Mesendoderm (in vitro differentiated cells): ENCODE measurements around the gene ZFAND2A.

ENCODE experiments used
- DNase-seq: peaks from one replicate; pipeline ENCODE4 v3.0.0; 2013
- H2AK5ac ChIP-seq: 2 replicates; pipeline ENCODE4 v1.6.1; 2013; ENCODE audit warnings: low read length, inconsistent platforms
- H2BK120ac ChIP-seq: 2 replicates; pipeline ENCODE4 v1.6.1; 2013; ENCODE audit warnings: low read depth, mild to moderate bottlenecking, low read length, moderate library complexity, mixed read lengths
- H2BK15ac ChIP-seq: replicated peaks from 2 replicates; pipeline ENCODE4 v1.6.1; 2013; ENCODE audit warnings: low read depth, mild to moderate bottlenecking, moderate library complexity
- H2BK5ac ChIP-seq: 2 replicates; pipeline ENCODE4 v1.6.1; 2013; ENCODE audit warnings: low read length, inconsistent platforms
- H3K18ac ChIP-seq: 2 replicates; pipeline ENCODE4 v1.6.1; 2013; ENCODE audit warnings: mild to moderate bottlenecking, low read length, mixed read lengths
- H3K23ac ChIP-seq: one replicate; pipeline ENCODE4 v1.6.1; 2013; ENCODE audit warnings: low read length
- H3K27ac ChIP-seq: 2 replicates; pipeline ENCODE4 v1.5.1; 2013; ENCODE audit warnings: low read depth, mild to moderate bottlenecking, inconsistent platforms, low read length, moderate library complexity
- H3K27me3 ChIP-seq: 2 replicates; pipeline ENCODE4 v1.6.1; 2013; ENCODE audit warnings: low read length, control low read depth, mild to moderate bottlenecking, inconsistent platforms; ENCODE audit not compliant: insufficient read depth, poor library complexity
- H3K36me3 ChIP-seq: 2 replicates; pipeline ENCODE4 v1.6.1; 2013; ENCODE audit warnings: low read length, inconsistent platforms; ENCODE audit not compliant: control insufficient read depth, insufficient read depth
- H3K4ac ChIP-seq: one replicate; pipeline ENCODE4 v1.6.1; 2013; ENCODE audit warnings: low read depth, mild to moderate bottlenecking, low read length, moderate library complexity
- H3K4me1 ChIP-seq: 2 replicates; pipeline ENCODE4 v1.6.1; 2013; ENCODE audit warnings: low read depth, low read length, inconsistent platforms; ENCODE audit not compliant: control insufficient read depth
- H3K4me2 ChIP-seq: 2 replicates; pipeline ENCODE4 v1.6.1; 2013; ENCODE audit warnings: low read length
- H3K4me3 ChIP-seq: 2 replicates; pipeline ENCODE4 v1.5.1; 2013; ENCODE audit warnings: mild to moderate bottlenecking, low read length
- H3K56ac ChIP-seq: one replicate; pipeline ENCODE4 v1.6.1; 2013; ENCODE audit warnings: low read length
- H3K79me1 ChIP-seq: 2 replicates; pipeline ENCODE4 v1.6.1; 2013; ENCODE audit warnings: low read length, inconsistent platforms
- H3K79me2 ChIP-seq: 2 replicates; pipeline ENCODE4 v1.6.1; 2013; ENCODE audit warnings: mild to moderate bottlenecking, low read length; ENCODE audit not compliant: control insufficient read depth, insufficient read depth
- H3K9ac ChIP-seq: 2 replicates; pipeline ENCODE4 v1.6.1; 2013; ENCODE audit warnings: low read length, inconsistent platforms
- H4K5ac ChIP-seq: one replicate; pipeline ENCODE4 v1.6.1; 2013; ENCODE audit warnings: low read length
- H4K8ac ChIP-seq: one replicate; pipeline ENCODE4 v1.6.1; 2013; ENCODE audit warnings: low read depth, mild to moderate bottlenecking, control low read depth, low read length, moderate library complexity
- WGBS: extraction: QIAGEN DNeasy Blood & Tissue Kit; methylation state at CpG from one replicate; pipeline ENCODE4 v1.1.7; 2013; ENCODE audit warnings: low lambda C conversion rate, missing lambda C conversion rate; ENCODE audit not compliant: insufficient coverage; ENCODE audit errors: extremely low coverage; 5-methylcytosine and 5-hydroxymethylcytosine counted together

Gene ZFAND2A

GRCh38 chr7:1114505-1114904 lies 45.5 kb downstream of the ZFAND2A start:
- no peak overlapping the region for H4K5ac ChIP-seq
- no CpG with 5 or more reads among the region's 19 CpGs for WGBS
- H3K27me3 ChIP-seq = no peaks in the 10 kb centered on the region
- no peak overlapping the region for H2BK120ac ChIP-seq
- no peak for DNase-seq
- H3K18ac ChIP-seq = no peak overlapping the region
- H2BK15ac ChIP-seq = no peak overlapping the region
- H3K4me2 ChIP-seq = no peak overlapping the region
- H3K23ac ChIP-seq = no peak overlapping the region
- no peaks in the 10 kb centered on the region for H3K36me3 ChIP-seq
- H3K4me3 ChIP-seq = no peak overlapping the region
- H2AK5ac ChIP-seq = no peak overlapping the region
- H4K8ac ChIP-seq = no peak overlapping the region
- H3K27ac ChIP-seq = no peak overlapping the region
- no peak overlapping the region for H3K56ac ChIP-seq
- H3K9ac ChIP-seq = no peak overlapping the region
- H3K79me1 ChIP-seq = no peaks in the 10 kb centered on the region
- no peak overlapping the region for H2BK5ac ChIP-seq
- no peaks in the 10 kb centered on the region for H3K4me1 ChIP-seq
- H3K4ac ChIP-seq = no peak overlapping the region
- H3K79me2 ChIP-seq = no peaks in the 10 kb centered on the region

DNA sequence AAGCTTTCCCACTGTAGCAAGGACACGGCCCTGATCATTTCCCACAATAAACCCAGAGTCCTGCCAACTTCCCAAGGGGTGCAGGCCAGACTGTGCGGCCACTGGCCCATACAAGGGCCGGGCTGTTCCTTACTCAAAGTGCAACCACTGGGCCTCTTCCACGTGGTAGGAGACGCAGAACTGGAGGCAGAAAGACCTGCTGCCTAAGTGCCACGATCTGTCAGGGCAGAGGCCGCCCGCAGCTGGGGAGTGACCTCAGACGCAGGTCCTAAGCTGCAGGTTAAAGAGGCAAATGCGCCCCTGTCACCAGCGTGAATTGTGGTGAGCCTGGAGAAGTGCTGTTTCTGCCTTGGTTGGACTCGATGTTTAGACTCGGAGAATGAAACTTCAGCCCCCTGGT lies 45.9 kb downstream of the ZFAND2A start:
- H3K4me2 ChIP-seq = no peak overlapping the region

GRCh38 chr7:1113548-1113885 lies 46.5 kb downstream of the ZFAND2A start:
- no peak overlapping the region for H3K4me2 ChIP-seq
- H4K5ac ChIP-seq = no peak overlapping the region
- H2AK5ac ChIP-seq = no peak overlapping the region

More for the DNA sequence above, 45.9 kb downstream of the ZFAND2A start:
- H3K18ac ChIP-seq = no peak overlapping the region
- no peak overlapping the region for H3K56ac ChIP-seq
- no CpG with 5 or more reads among the region's 13 CpGs for WGBS
- no peak overlapping the region for H2BK5ac ChIP-seq
- H3K27ac ChIP-seq = no peak overlapping the region
- no peak for DNase-seq
- H2BK15ac ChIP-seq = no peak overlapping the region
- H3K23ac ChIP-seq = no peak overlapping the region
- no peak overlapping the region for H4K8ac ChIP-seq
- no peaks in the 10 kb centered on the region for H3K4me1 ChIP-seq
- no peak overlapping the region for H2BK120ac ChIP-seq
- no peak overlapping the region for H4K5ac ChIP-seq
- H3K36me3 ChIP-seq = no peaks in the 10 kb centered on the region
- no peaks in the 10 kb centered on the region for H3K79me2 ChIP-seq
- H2AK5ac ChIP-seq = no peak overlapping the region
- H3K79me1 ChIP-seq = no peaks in the 10 kb centered on the region
- no peak overlapping the region for H3K4ac ChIP-seq
- H3K9ac ChIP-seq = no peak overlapping the region
- no peaks in the 10 kb centered on the region for H3K27me3 ChIP-seq
- no peak overlapping the region for H3K4me3 ChIP-seq

DNA sequence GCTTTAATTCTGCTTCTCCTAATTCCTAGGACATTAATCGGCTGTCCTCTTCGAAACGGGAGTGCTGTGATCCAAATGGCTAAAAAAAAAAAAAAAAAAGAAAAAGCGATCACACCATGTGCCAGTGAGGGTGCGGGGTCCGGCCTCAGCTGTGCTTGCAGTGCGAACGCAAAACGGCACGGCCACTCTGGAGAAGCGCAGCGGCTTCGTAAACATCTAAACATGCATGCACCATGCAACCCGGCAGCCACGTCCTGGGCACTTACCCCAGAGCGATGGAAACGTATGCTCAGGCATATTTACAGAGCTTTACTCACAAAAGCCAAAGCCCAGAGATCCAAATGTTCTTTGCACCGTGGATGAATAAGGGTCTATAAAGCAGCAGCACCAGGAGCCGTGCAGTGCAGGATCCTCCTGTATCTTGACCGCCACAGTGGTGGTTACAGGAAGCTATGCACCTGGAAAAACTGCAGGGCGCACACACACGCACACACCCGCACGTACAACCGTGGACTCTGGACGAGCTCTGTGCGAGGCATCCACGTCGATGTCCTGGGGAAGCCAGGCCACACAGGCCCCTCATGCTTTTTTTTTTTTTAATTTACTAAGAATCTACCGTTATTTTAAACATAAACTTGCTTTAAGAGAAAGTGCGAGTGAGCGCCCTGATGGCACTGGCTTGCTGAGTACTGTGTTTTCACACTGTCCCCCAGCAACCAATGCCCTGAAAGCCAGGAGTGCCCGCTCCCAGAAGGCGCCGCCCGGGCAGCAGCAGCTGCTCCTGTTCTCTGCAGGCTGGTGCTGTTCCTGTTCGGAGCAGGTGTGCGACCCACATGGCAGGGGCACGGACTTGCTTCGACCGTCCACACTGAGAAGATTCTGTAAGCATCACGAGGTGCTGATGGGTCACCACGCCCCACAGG lies 47.1 kb downstream of the ZFAND2A start:
- H4K8ac ChIP-seq = no peak overlapping the region
- H3K56ac ChIP-seq = no peak overlapping the region
- H3K79me1 ChIP-seq = no peaks in the 10 kb centered on the region
- no peak overlapping the region for H3K18ac ChIP-seq
- no peak overlapping the region for H3K23ac ChIP-seq
- H3K4me2 ChIP-seq = no peak overlapping the region
- H2BK120ac ChIP-seq = no peak overlapping the region
- H4K5ac ChIP-seq = no peak overlapping the region
- H3K27ac ChIP-seq = no peak overlapping the region
- no peak overlapping the region for H2BK15ac ChIP-seq
- H3K36me3 ChIP-seq = no peaks in the 10 kb centered on the region
- no peak for DNase-seq
- no peaks in the 10 kb centered on the region for H3K4me1 ChIP-seq
- H3K4ac ChIP-seq = no peak overlapping the region
- no peak overlapping the region for H3K4me3 ChIP-seq
- no peaks in the 10 kb centered on the region for H3K27me3 ChIP-seq
- no peak overlapping the region for H2BK5ac ChIP-seq
- no peak overlapping the region for H3K9ac ChIP-seq
- H2AK5ac ChIP-seq = no peak overlapping the region
- no CpG with 5 or more reads among the region's 43 CpGs for WGBS
- no peaks in the 10 kb centered on the region for H3K79me2 ChIP-seq

More at GRCh38 chr7:1113548-1113885, 46.5 kb downstream of the ZFAND2A start:
- no peak overlapping the region for H3K56ac ChIP-seq
- H3K36me3 ChIP-seq = no peaks in the 10 kb centered on the region
- no peak overlapping the region for H3K27ac ChIP-seq
- DNase-seq = no peak
- H3K79me1 ChIP-seq = no peaks in the 10 kb centered on the region
- no peaks in the 10 kb centered on the region for H3K27me3 ChIP-seq
- H3K4me1 ChIP-seq = no peaks in the 10 kb centered on the region
- no peak overlapping the region for H2BK5ac ChIP-seq
- no peak overlapping the region for H3K18ac ChIP-seq
- no peak overlapping the region for H3K4me3 ChIP-seq
- no peak overlapping the region for H3K4ac ChIP-seq
- H2BK15ac ChIP-seq = no peak overlapping the region
- no CpG with 5 or more reads among the region's 18 CpGs for WGBS
- H2BK120ac ChIP-seq = no peak overlapping the region
- H3K9ac ChIP-seq = no peak overlapping the region
- H3K79me2 ChIP-seq = no peaks in the 10 kb centered on the region
- H4K8ac ChIP-seq = no peak overlapping the region
- H3K23ac ChIP-seq = no peak overlapping the region

- H3K27ac ChIP-seq = no peak overlapping the region
- H3K56ac ChIP-seq = no peak overlapping the region
- no peak overlapping the region for H3K23ac ChIP-seq
- DNase-seq = no peak
- no peak overlapping the region for H2BK5ac ChIP-seq
- no peaks in the 10 kb centered on the region for H3K79me1 ChIP-seq
- no peak overlapping the region for H2AK5ac ChIP-seq
- no peak overlapping the region for H4K5ac ChIP-seq
- H4K8ac ChIP-seq = no peak overlapping the region
- no peaks in the 10 kb centered on the region for H3K27me3 ChIP-seq
- no peak overlapping the region for H3K4ac ChIP-seq
- WGBS = no CpG with 5 or more reads among the region's 9 CpGs
- H3K4me1 ChIP-seq = no peaks in the 10 kb centered on the region
- H3K36me3 ChIP-seq = no peaks in the 10 kb centered on the region
- no peak overlapping the region for H3K4me3 ChIP-seq
- no peak overlapping the region for H3K4me2 ChIP-seq
- H3K18ac ChIP-seq = no peak overlapping the region
- no peak overlapping the region for H2BK15ac ChIP-seq
- H3K79me2 ChIP-seq = no peaks in the 10 kb centered on the region
- no peak overlapping the region for H3K9ac ChIP-seq
- H2BK120ac ChIP-seq = no peak overlapping the region
Observed at GRCh38 chr7:1112109-1112508, 47.9 kb downstream of the ZFAND2A start.

DNA sequence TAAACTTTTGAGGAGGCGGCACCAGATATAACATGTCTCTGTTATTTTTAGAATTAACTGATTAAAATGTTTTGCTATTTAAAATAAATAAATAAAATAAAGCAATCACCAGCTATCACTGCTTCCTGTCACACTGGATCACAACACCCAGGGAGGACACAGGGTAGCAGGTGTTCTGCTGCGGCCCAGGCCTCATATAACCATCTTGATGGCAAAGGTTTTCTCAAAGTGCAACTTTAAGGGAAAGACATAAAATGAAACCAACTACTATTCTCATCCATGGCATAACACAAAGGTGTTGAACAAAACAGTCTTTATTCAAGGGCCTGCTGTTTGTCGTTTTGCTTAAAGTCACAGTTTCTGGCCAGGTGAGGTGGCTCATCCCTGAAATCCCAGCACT lies 48.8 kb downstream of the ZFAND2A start:
- Histone ChIP-seq H3K79me2 (no peaks in the 10 kb centered on the region), H2BK5ac (no peak overlapping the region), H3K27ac (no peak overlapping the region), H3K4me1 (no peaks in the 10 kb centered on the region), H2BK120ac (no peak overlapping the region), H3K18ac (no peak overlapping the region), H3K4me2 (no peak overlapping the region), H4K5ac (no peak overlapping the region), H3K36me3 (no peaks in the 10 kb centered on the region), H3K56ac (no peak overlapping the region), H3K23ac (no peak overlapping the region), H3K27me3 (no peaks in the 10 kb centered on the region), H2AK5ac (no peak overlapping the region), H3K79me1 (no peaks in the 10 kb centered on the region), H4K8ac (no peak overlapping the region), H3K9ac (no peak overlapping the region), H3K4me3 (no peak overlapping the region), H3K4ac (no peak overlapping the region), H2BK15ac (no peak overlapping the region)
- no CpG with 5 or more reads among the region's 3 CpGs for WGBS
- DNase-seq = no peak
